Sciatic nerve (tissue), 2 donors: ENCODE results near the gene TRABD2B. TPM values are rescaled to one million over a fixed set of nuclear protein-coding genes. Genes with fewer than 3 reads are reported as not detected.

Source experiments
- ATAC-seq: fragments of 200-7000 bp; cut with Tn5 transposase; one replicate; pipeline ENCODE4 v1.9.1; 2020; ENCODE audit warnings: mild to moderate bottlenecking, moderate library complexity
- DNase-seq: peaks from one replicate; pipeline ENCODE4 v3.0.0-alpha.2; 2020; ENCODE audit warnings: low spot score
- intact Hi-C: fragments of 100-400 bp; cut with DNase I; formaldehyde crosslinking; loops from one replicate; pipeline ENCODE4 v1.14.2; 2022
- total RNA-seq: library from RNA; stranded (reverse); fragmentation: NEBNext Ultra II Directional; extraction: Animal tissue kit (Norgen Biotek cat#: 25700); gene quantifications from one replicate; pipeline ENCODE4 v1.2.1, GENCODE V29; 2021
- donor health status: DM: no; HTN: no; CAD: no.
- donor health status: DM: no; HTN: no; CAD: no.

TRABD2B gene
- total RNA-seq, 1 donor from 2014 or later = 5.0 TPM

- ATAC-seq (no peak), DNase-seq (no peak)
- intact Hi-C loops = no loop called here
These were observed 27.9 kb upstream of the TRABD2B start for GRCh38 chr1:48025076-48025475.

- no peak for ATAC-seq
- DNase-seq = no peak
- intact Hi-C loops = no loop called here
These were observed 26.3 kb upstream of the TRABD2B start for GRCh38 chr1:48023488-48023887.

- intact Hi-C loops = no loop called here
- DNase-seq (no peak), ATAC-seq (no peak)
These were observed 25.1 kb upstream of the TRABD2B start for GRCh38 chr1:48022306-48022705.

- ATAC-seq (no peak), DNase-seq (no peak)
- intact Hi-C loops = no loop called here
These were observed 24.6 kb upstream of the TRABD2B start for GRCh38 chr1:48021792-48022191.

GRCh38 chr1:48019714-48020315, 22.6 kb upstream of the TRABD2B start:
- ATAC-seq = peak; percentile 60
- intact Hi-C loops = no loop called here
- DNase-seq = no peak

- ATAC-seq (no peak), DNase-seq (no peak)
- intact Hi-C loops = no loop called here
These were observed 21.6 kb upstream of the TRABD2B start for GRCh38 chr1:48018799-48019198.

- ATAC-seq = no peak
- no peak for DNase-seq
These were observed 20.5 kb upstream of the TRABD2B start for GRCh38 chr1:48017716-48018115.

GRCh38 chr1:48016515-48016914, 19.3 kb upstream of the TRABD2B start:
- intact Hi-C loops = no loop called here
- no peak for ATAC-seq

More at GRCh38 chr1:48017716-48018115, 20.5 kb upstream of the TRABD2B start:
- intact Hi-C loops = no loop called here

GRCh38 chr1:48013270-48013669, 16.1 kb upstream of the TRABD2B start:
- intact Hi-C loops = no loop called here
- no peak for ATAC-seq
- no peak for DNase-seq

More at GRCh38 chr1:48016515-48016914, 19.3 kb upstream of the TRABD2B start:
- DNase-seq = no peak

- ATAC-seq = no peak
- no peak for DNase-seq
- intact Hi-C loops = no loop called here
These were observed 9.9 kb upstream of the TRABD2B start for GRCh38 chr1:48007047-48007446.

- intact Hi-C loops = no loop called here
- ATAC-seq (no peak), DNase-seq (no peak)
These were observed 9.1 kb upstream of the TRABD2B start for GRCh38 chr1:48006264-48006663.

- DNase-seq (no peak), ATAC-seq (no peak)
- intact Hi-C loops = no loop called here
These were observed 8.3 kb upstream of the TRABD2B start for GRCh38 chr1:48005253-48006117.

GRCh38 chr1:48003741-48004531, 6.8 kb upstream of the TRABD2B start:
- ATAC-seq (no peak), DNase-seq (no peak)
- intact Hi-C loops = no loop called here

GRCh38 chr1:48002142-48002541, 5.0 kb upstream of the TRABD2B start:
- intact Hi-C loops = no loop called here
- ATAC-seq = no peak

GRCh38 chr1:48001696-48002095, 4.5 kb upstream of the TRABD2B start:
- intact Hi-C loops = no loop called here
- DNase-seq (no peak), ATAC-seq (no peak)

More at GRCh38 chr1:48002142-48002541, 5.0 kb upstream of the TRABD2B start:
- DNase-seq = no peak

- intact Hi-C loops = no loop called here
- no peak for DNase-seq
- no peak for ATAC-seq
These were observed 3.7 kb upstream of the TRABD2B start for GRCh38 chr1:48000883-48001282.

GRCh38 chr1:47999097-47999496, 1.9 kb upstream of the TRABD2B start:
- intact Hi-C loops = no loop called here
- DNase-seq = no peak
- ATAC-seq = no peak

GRCh38 chr1:47998396-47998990, 1.3 kb upstream of the TRABD2B start:
- no peak for DNase-seq
- ATAC-seq = no peak
- intact Hi-C loops = no loop called here
